Stimulated activated CD8-positive, alpha-beta memory T cell treated with anti-CD3 and anti-CD28 coated beads, Interleukin-12 subunit alpha, Interleukin-12 subunit beta, amount 100 ng/mL, for 24 hours (primary cell): ENCODE data around the gene RBM18.

Source experiments
- DNase-seq: peaks from one replicate; pipeline ENCODE4 v3.0.0-alpha.2; 2020; ENCODE audit errors: extremely low read depth

RBM18 gene

GRCh38 chr9:122222791-122223190 lies 41.8 kb downstream of the RBM18 start:
- no peak for DNase-seq

GRCh38 chr9:122221183-122221811 lies 43.3 kb downstream of the RBM18 start:
- no peak for DNase-seq

- no peak for DNase-seq
Measured at GRCh38 chr9:122220673-122221182, 43.9 kb downstream of the RBM18 start.

- no peak for DNase-seq
Measured at GRCh38 chr9:122219856-122220672, 44.6 kb downstream of the RBM18 start.

- DNase-seq: no peak
Measured at GRCh38 chr9:122218935-122219855, 45.4 kb downstream of the RBM18 start.

- DNase-seq: no peak
Measured at GRCh38 chr9:122218071-122218934, 46.3 kb downstream of the RBM18 start.

- DNase-seq: no peak
Measured at GRCh38 chr9:122217640-122218039, 47.0 kb downstream of the RBM18 start.

- no peak for DNase-seq
Measured at GRCh38 chr9:122216798-122217418, 47.7 kb downstream of the RBM18 start.

GRCh38 chr9:122216138-122216797 lies 48.4 kb downstream of the RBM18 start:
- DNase-seq: no peak

- DNase-seq: no peak
Measured at GRCh38 chr9:122215663-122216062, 49.0 kb downstream of the RBM18 start.

- no peak for DNase-seq
Measured at GRCh38 chr9:122214507-122214906, 50.1 kb downstream of the RBM18 start.

GRCh38 chr9:122213589-122214413 lies 50.8 kb downstream of the RBM18 start:
- DNase-seq: peak; percentile 16

GRCh38 chr9:122213102-122213588 lies 51.5 kb downstream of the RBM18 start:
- no peak for DNase-seq

GRCh38 chr9:122212473-122213004 lies 52.1 kb downstream of the RBM18 start:
- no peak for DNase-seq

- no peak for DNase-seq
Measured at GRCh38 chr9:122209451-122209850, 55.2 kb downstream of the RBM18 start.

- no peak for DNase-seq
Measured at GRCh38 chr9:122207096-122207495, 57.5 kb downstream of the RBM18 start.

- no peak for DNase-seq
Measured at GRCh38 chr9:122206118-122207046, 58.3 kb downstream of the RBM18 start.

- no peak for DNase-seq
Measured at GRCh38 chr9:122205176-122205575, 59.5 kb downstream of the RBM18 start.
